ENCODE data around the gene SOS1.

DNA sequence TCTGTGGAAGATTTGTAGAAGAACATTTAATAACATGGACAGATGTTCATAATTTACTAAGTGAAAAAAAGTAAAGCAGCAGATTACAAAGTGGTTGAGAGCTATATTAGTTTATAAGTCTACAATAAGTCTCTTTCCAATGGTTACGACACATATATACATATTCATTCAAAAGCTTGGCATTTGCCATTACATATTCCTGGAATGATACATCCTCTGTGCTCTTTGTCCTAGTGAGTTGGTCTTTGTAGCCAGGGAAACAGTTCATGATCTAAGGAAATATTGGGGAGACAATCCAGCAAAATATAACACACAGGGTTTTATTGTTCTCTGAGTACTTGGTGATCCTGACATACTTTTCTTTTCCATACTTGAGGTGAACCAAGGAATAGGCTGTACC, 32.5 kb upstream of the SOS1 start:
- TF ChIP-seq, protein P1, sequence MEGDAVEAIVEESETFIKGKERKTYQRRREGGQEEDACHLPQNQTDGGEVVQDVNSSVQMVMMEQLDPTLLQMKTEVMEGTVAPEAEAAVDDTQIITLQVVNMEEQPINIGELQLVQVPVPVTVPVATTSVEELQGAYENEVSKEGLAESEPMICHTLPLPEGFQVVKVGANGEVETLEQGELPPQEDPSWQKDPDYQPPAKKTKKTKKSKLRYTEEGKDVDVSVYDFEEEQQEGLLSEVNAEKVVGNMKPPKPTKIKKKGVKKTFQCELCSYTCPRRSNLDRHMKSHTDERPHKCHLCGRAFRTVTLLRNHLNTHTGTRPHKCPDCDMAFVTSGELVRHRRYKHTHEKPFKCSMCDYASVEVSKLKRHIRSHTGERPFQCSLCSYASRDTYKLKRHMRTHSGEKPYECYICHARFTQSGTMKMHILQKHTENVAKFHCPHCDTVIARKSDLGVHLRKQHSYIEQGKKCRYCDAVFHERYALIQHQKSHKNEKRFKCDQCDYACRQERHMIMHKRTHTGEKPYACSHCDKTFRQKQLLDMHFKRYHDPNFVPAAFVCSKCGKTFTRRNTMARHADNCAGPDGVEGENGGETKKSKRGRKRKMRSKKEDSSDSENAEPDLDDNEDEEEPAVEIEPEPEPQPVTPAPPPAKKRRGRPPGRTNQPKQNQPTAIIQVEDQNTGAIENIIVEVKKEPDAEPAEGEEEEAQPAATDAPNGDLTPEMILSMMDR (IDR thresholded peaks at IDR 0.05; ENCODE audit: low read depth, low read length), result no peak
- no peak for TF ChIP-seq EZH2phosphoT487 (IDR thresholded peaks at IDR 0.05; ENCODE audit: low read depth)

All from OCI-LY3 (cell line).